ENCODE measurements around the gene RTTN. TPM values are rescaled to one million over a fixed set of nuclear protein-coding genes. Genes with fewer than 3 reads are reported as not detected.

RTTN gene
- polyA plus RNA-seq, 1 of the 3 experiments (the other 2 are of a cell fraction), result 4.7 TPM

GRCh38 chr18:70149156-70149555 is 56.3 kb downstream of the RTTN start:
- Histone ChIP-seq H3K9me2 (no peaks in the 10 kb centered on the region), H3K4me2 (no peak overlapping the region), H3K79me2 (ENCODE audit: insufficient read depth) (no peaks in the 10 kb centered on the region), H2AFZ (ENCODE audit: low read depth) (no peak overlapping the region), H3K9me3 (no peaks in the 10 kb centered on the region), H3K27me3 (ENCODE audit: insufficient read depth) (no peaks in the 10 kb centered on the region), H3K4me1 (ENCODE audit: control insufficient read depth in 1 of 2, insufficient read depth in 2 of 2, low read depth in 1 of 2, low read length in 1 of 2) (peaks cover 0 to under 1% of the 10 kb centered on the region in 2 experiments; a peak in 2 of 4 replicates), H3K4me3 (ENCODE audit: low read depth in 2 of 2, low read length in 1 of 2) (no peak overlapping the region), H3K27ac (ENCODE audit: low read depth in 2 of 2, low read length in 1 of 2) (no peak overlapping the region), H4K20me1 (ENCODE audit: insufficient read depth) (no peaks in the 10 kb centered on the region), H3F3A (replicated peaks; ENCODE audit: insufficient read depth) (no peaks in the 10 kb centered on the region), H3K36me3 (replicated peaks in 1 of 2; ENCODE audit: control insufficient read depth in 1 of 2, insufficient read depth in 2 of 2, low read length in 1 of 2) (peaks cover 9% of the 10 kb centered on the region in 2 experiments), H3K9ac (no peak overlapping the region)
- DNase-seq, result no peak
- TF ChIP-seq REST (IDR thresholded peaks at IDR 0.05; ENCODE audit: low read depth, low read length) (no peak), IRF3 (IDR thresholded peaks at IDR 0.05; ENCODE audit: low read depth, low read length) (no peak), JUND (IDR thresholded peaks at IDR 0.05) (no peak), ELF1 (IDR thresholded peaks at IDR 0.05) (no peak), FOXM1 (IDR thresholded peaks at IDR 0.05; ENCODE audit: low read depth) (no peak), EZH2phosphoT487 (IDR thresholded peaks at IDR 0.05; ENCODE audit: borderline replicate concordance, low read depth) (no peak)
- POLR2A ChIA-PET, result no interaction called here
- CTCF ChIA-PET, result no interaction called here
- 92% methylated on average over 2 of the region's 2 CpGs for WGBS (ENCODE audit: low lambda C conversion rate)

- Histone ChIP-seq H3K4me2 (no peak overlapping the region), H4K20me1 (ENCODE audit: insufficient read depth) (no peaks in the 10 kb centered on the region), H3K79me2 (ENCODE audit: insufficient read depth) (no peaks in the 10 kb centered on the region), H3K36me3 (replicated peaks in 1 of 2; ENCODE audit: control insufficient read depth in 1 of 2, insufficient read depth in 2 of 2, low read length in 1 of 2) (peaks cover 9% of the 10 kb centered on the region in 2 experiments), H3F3A (replicated peaks; ENCODE audit: insufficient read depth) (no peaks in the 10 kb centered on the region), H3K27me3 (ENCODE audit: insufficient read depth) (no peaks in the 10 kb centered on the region), H3K9ac (no peak overlapping the region), H3K27ac (ENCODE audit: low read depth in 2 of 2, low read length in 1 of 2) (peak overlapping the region in 1 of 2 experiments; percentile 39; a peak in 1 of 4 replicates), H3K9me2 (no peaks in the 10 kb centered on the region), H3K4me3 (ENCODE audit: low read depth in 2 of 2, low read length in 1 of 2) (no peak overlapping the region), H2AFZ (ENCODE audit: low read depth) (no peak overlapping the region), H3K9me3 (no peaks in the 10 kb centered on the region), H3K4me1 (ENCODE audit: control insufficient read depth in 1 of 2, insufficient read depth in 2 of 2, low read depth in 1 of 2, low read length in 1 of 2) (no peaks in the 10 kb centered on the region; a peak in 1 of 4 replicates)
- ChIA-PET CTCF (interaction anchor here (0.6 kb wide), 1 partner anchor 122 kb away, joined by 3 read pairs; no protein-coding TSS in a partner anchor), POLR2A (no interaction called here)
- DNase-seq, result peak; percentile 19
- 66% methylated on average over 8 of the region's 8 CpGs for WGBS (ENCODE audit: low lambda C conversion rate)
- TF ChIP-seq REST (IDR thresholded peaks at IDR 0.05; ENCODE audit: low read depth, low read length), result no peak
- no peak for TF ChIP-seq JUND (IDR thresholded peaks at IDR 0.05)
- no peak for TF ChIP-seq FOSL2 (IDR thresholded peaks at IDR 0.05; ENCODE audit: borderline replicate concordance, low read depth)
- no peak for TF ChIP-seq TEAD4 (IDR thresholded peaks at IDR 0.05; ENCODE audit: borderline replicate concordance, insufficient read depth)
- TF ChIP-seq, protein P1, sequence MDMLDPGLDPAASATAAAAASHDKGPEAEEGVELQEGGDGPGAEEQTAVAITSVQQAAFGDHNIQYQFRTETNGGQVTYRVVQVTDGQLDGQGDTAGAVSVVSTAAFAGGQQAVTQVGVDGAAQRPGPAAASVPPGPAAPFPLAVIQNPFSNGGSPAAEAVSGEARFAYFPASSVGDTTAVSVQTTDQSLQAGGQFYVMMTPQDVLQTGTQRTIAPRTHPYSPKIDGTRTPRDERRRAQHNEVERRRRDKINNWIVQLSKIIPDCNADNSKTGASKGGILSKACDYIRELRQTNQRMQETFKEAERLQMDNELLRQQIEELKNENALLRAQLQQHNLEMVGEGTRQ (IDR thresholded peaks at IDR 0.05; ENCODE audit: borderline replicate concordance, low read depth, low read length), result no peak
- no peak for TF ChIP-seq PBX3 (IDR thresholded peaks at IDR 0.05)
- no peak for TF ChIP-seq NRF1 (IDR thresholded peaks at IDR 0.05; ENCODE audit: low read depth, low read length)
- TF ChIP-seq CHD2 (IDR thresholded peaks at IDR 0.05; ENCODE audit: low read length, partially characterized antibody), result no peak
- no peak for TF ChIP-seq TCF12 (IDR thresholded peaks at IDR 0.05)
- TF ChIP-seq EP300 (IDR thresholded peaks at IDR 0.05; ENCODE audit: borderline replicate concordance in 1 of 2, low read depth in 1 of 2, low read length in 1 of 2), result no peak
Observed at GRCh38 chr18:70148039-70148938, 57.2 kb downstream of the RTTN start.

All from SK-N-SH (cell line).